ENCODE measurements around the gene BNIP3.

Gene BNIP3

GRCh38 chr10:131949041-131949862, 32.5 kb downstream of the BNIP3 start:
- no peak for DNase-seq

GRCh38 chr10:131948501-131948900, 33.2 kb downstream of the BNIP3 start:
- no peak for DNase-seq

- DNase-seq: peak; percentile 71
Observed at GRCh38 chr10:131947631-131948347, 33.9 kb downstream of the BNIP3 start.

- no peak for DNase-seq
Observed at GRCh38 chr10:131946880-131947279, 34.8 kb downstream of the BNIP3 start.

- DNase-seq: peak; percentile 62
Observed at GRCh38 chr10:131946321-131946751, 35.4 kb downstream of the BNIP3 start.

GRCh38 chr10:131944976-131945695, 36.6 kb downstream of the BNIP3 start:
- no peak for DNase-seq

GRCh38 chr10:131944412-131944811, 37.3 kb downstream of the BNIP3 start:
- DNase-seq: no peak

GRCh38 chr10:131943021-131943814, 38.5 kb downstream of the BNIP3 start:
- DNase-seq: no peak

- DNase-seq: no peak
Observed at GRCh38 chr10:131942455-131942854, 39.3 kb downstream of the BNIP3 start.

- no peak for DNase-seq
Observed at GRCh38 chr10:131938681-131939080, 43.0 kb downstream of the BNIP3 start.

GRCh38 chr10:131937836-131938235, 43.9 kb downstream of the BNIP3 start:
- DNase-seq: no peak

GRCh38 chr10:131936736-131937135, 45.0 kb downstream of the BNIP3 start:
- no peak for DNase-seq

GRCh38 chr10:131936294-131936693, 45.4 kb downstream of the BNIP3 start:
- DNase-seq: no peak

GRCh38 chr10:131935260-131935659, 46.5 kb downstream of the BNIP3 start:
- no peak for DNase-seq

GRCh38 chr10:131934769-131935168, 47.0 kb downstream of the BNIP3 start:
- no peak for DNase-seq

- DNase-seq: no peak
Observed at GRCh38 chr10:131933696-131934086, 48.0 kb downstream of the BNIP3 start.

- no peak for DNase-seq
Observed at GRCh38 chr10:131933016-131933695, 48.6 kb downstream of the BNIP3 start.

GRCh38 chr10:131931981-131932380, 49.7 kb downstream of the BNIP3 start:
- DNase-seq: no peak

- no peak for DNase-seq
Observed at GRCh38 chr10:131930586-131931330, 51.0 kb downstream of the BNIP3 start.

- no peak for DNase-seq
Observed at GRCh38 chr10:131930150-131930549, 51.6 kb downstream of the BNIP3 start.

- no peak for DNase-seq
Observed at GRCh38 chr10:131929122-131929845, 52.4 kb downstream of the BNIP3 start.

Data from NCI-H226 (cell line).